GM12875 (cell line): ENCODE measurements around the gene TTLL10.
A peak's percentile ranks its signal among the peaks of the same experiment; 100 is the strongest.

Experiments used
- H3K4me3 ChIP-seq: one replicate; pipeline ENCODE4 v1.5.1; 2011; ENCODE audit warnings: low read depth, low read length, control low read depth
- CTCF ChIP-seq: IDR thresholded peaks from 2 replicates; pipeline ENCODE4 v1.5.1; 2011; ENCODE audit warnings: low read depth, mild to moderate bottlenecking, control low read depth, inconsistent platforms, low read length, moderate library complexity, borderline replicate concordance; ENCODE audit not compliant: insufficient read depth

Gene TTLL10

GRCh38 chr1:1213345-1214265 is 39.9 kb downstream of the TTLL10 start, which contains the start of gene TNFRSF4:
TNFRSF4 (minus strand) TSS chr1:1214153; CDS start chr1:1214127, 26 bp downstream.
- H3K4me3 ChIP-seq, result peak within 1 kb of the TSS; percentile 31
- TF ChIP-seq CTCF, result no peak

DNA sequence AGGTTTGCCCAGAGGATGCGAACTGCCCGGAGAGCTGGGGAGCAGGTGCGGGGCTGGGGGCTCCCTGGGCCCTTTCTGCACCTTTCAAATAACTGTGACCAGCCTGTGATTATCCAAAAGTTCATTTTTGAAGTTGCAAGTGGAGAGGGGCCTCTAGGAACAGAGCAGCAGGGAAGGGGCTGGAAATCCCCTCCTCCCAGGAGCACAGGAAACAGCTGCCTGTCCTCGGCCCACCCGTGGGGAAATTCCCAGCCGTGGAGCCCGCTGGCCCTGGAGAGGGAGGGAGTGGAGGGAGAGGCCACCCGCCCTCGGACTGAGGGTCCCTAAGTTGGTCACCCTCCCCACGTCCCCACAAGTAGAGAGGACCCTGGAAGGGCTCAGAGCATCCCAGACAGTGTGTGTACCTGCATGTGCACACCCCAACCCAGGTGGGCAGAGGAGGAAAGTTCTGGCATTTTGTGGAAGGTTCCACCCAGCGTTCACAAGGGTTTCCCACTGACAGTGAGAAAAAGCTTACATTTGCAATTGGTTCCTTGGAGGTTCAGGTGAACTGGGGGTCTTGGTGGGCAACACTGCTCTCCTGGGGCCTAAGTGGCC is 41.5 kb downstream of the TTLL10 start:
- no peak overlapping the region for H3K4me3 ChIP-seq
- no peak for TF ChIP-seq CTCF

GRCh38 chr1:1215881-1216605 is 42.4 kb downstream of the TTLL10 start:
- no peak for TF ChIP-seq CTCF

DNA sequence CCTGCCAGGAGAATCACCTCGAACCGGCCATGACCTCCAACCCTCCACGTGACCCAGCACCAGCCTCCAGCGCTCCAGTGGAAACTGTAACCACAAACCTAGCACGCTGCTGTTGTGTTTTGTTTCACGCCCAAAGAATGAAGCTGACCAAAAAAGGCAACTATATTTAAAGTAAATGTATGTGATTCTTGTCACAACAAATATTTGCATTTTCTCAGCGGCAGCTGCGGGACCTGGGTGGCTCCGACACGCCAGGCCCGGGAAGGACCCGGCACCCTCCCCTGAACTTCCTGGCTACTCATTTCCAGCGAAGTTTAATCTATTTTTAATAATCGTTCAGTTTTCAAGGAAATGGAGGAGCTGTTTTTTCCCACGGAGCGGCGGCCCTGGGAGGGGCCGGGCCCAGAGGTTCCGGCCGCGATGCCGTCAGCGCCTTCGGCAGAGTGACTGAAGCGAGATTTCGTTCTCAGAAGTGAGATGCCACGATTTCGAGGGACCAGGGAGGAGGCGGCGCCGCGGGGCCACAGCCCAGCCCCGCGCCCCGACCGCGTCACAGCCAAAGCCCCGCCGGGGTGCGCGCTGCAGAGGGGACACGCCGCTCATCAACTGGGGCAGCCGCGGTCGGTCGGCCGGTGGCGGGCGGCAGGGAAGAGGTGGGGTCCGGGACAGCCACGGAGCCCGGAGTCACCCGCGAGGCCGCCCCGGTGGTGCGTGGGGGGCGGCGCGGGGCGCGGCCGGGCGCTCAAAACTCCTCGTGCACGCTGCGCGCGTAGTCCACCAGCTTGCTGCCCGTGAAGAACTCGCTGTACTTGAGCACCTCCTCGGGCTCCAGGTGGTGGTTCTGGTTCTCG is 43.3 kb downstream of the TTLL10 start:
- no peak overlapping the region for H3K4me3 ChIP-seq
- TF ChIP-seq CTCF, result no peak

More at GRCh38 chr1:1215881-1216605, 42.4 kb downstream of the TTLL10 start:
- no peak overlapping the region for H3K4me3 ChIP-seq

DNA sequence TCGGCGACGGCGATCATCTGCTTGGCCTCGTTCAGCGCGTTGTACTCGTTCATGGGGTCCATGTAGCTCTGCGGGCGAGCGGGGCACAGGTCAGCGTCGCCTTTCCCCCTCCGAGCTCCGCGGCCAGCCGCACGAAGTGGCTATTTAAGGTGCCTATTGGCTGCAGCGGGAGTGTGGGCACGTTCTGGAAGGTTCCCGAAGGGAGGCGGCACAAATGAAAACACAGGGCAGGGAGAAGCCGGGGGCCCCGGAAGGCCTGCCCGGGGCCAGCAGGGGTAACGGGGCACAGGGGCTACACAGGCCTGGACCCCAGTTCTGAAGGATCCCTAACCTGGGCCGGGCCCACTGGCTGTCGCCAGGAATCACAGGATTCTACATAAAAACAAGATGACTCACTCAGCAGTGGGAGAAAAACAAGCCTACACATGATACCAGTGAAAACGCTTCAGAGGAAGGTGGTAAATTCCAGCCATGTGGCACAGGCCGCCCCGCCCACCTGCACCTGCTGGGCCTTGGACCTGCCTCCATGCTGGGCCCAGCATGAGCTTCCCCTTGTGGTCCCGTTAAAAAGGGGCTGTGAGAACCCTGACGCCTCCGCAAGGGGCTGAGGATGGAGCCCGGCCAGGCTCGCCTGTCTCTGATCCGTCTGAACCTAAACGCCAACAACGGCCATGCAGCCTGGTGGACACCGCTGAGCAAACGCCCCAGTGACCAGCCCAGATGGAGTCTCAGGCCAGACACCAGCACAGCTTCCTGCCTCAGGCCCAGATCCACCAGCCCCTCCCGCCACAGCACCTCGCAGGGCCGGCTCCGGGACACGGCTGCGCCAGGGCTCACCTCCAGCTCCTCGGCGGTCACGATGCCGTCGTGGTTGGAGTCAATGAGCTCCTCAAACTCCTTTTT is 44.2 kb downstream of the TTLL10 start:
- no peak overlapping the region for H3K4me3 ChIP-seq
- no peak for TF ChIP-seq CTCF
